RWPE2 (cell line): ENCODE data around the gene SPDYE1.
"Not testable (repeated sequence)": the region's sequence is repeated elsewhere in the genome, so short reads cannot be mapped to it uniquely, and the experiment has no call there.

Source experiments
- ATAC-seq: fragments of 200-7000 bp; cut with Tn5 transposase; 3 replicates; pipeline ENCODE4 v1.9.1; 2021; ENCODE audit warnings: low read depth
- DNase-seq: peaks from one replicate; pipeline ENCODE4 v3.0.0-alpha.2; 2020; ENCODE audit warnings: low spot score
- H3K27ac ChIP-seq: fragments of 450-650 bp; 2 replicates; pipeline ENCODE4 v1.5.1; 2017; ENCODE audit warnings: mild to moderate bottlenecking; ENCODE audit not compliant: poor library complexity, severe bottlenecking
- H3K27me3 ChIP-seq: fragments of 250-450 bp; sonication (Bioruptor Pico); 2 replicates; pipeline ENCODE4 v1.5.1; 2021; ENCODE audit warnings: mild to moderate bottlenecking, moderate library complexity; ENCODE audit not compliant: insufficient read depth, poor library complexity, severe bottlenecking
- H3K36me3 ChIP-seq: fragments of 250-450 bp; sonication (Bioruptor Pico); 2 replicates; pipeline ENCODE4 v1.5.1; 2020; ENCODE audit warnings: low read depth, mild to moderate bottlenecking, moderate library complexity
- H3K4me1 ChIP-seq: fragments of 250-450 bp; sonication (Bioruptor Pico); 2 replicates; pipeline ENCODE4 v1.5.1; 2021; ENCODE audit warnings: mild to moderate bottlenecking, moderate library complexity; ENCODE audit not compliant: insufficient read depth, poor library complexity, severe bottlenecking
- H3K4me3 ChIP-seq: fragments of 250-450 bp; sonication (Bioruptor Pico); 2 replicates; pipeline ENCODE4 v1.5.1; 2021; ENCODE audit warnings: mild to moderate bottlenecking, moderate library complexity; ENCODE audit not compliant: severe bottlenecking
- H3K9me3 ChIP-seq: fragments of 250-450 bp; sonication (Bioruptor Pico); 2 replicates; pipeline ENCODE4 v1.5.1; 2021; ENCODE audit warnings: mild to moderate bottlenecking, moderate library complexity; ENCODE audit not compliant: severe bottlenecking

SPDYE1 gene

GRCh38 chr7:44032031-44032430 is 34.3 kb downstream of the SPDYE1 start:
- H3K27ac ChIP-seq, H3K9me3 ChIP-seq, DNase-seq, ATAC-seq, H3K4me1 ChIP-seq, H3K36me3 ChIP-seq, H3K27me3 ChIP-seq, H3K4me3 ChIP-seq: not testable (repeated sequence)

- not testable (repeated sequence) for ATAC-seq, H3K36me3 ChIP-seq, H3K27ac ChIP-seq, H3K27me3 ChIP-seq, DNase-seq, H3K9me3 ChIP-seq, H3K4me3 ChIP-seq, H3K4me1 ChIP-seq
Measured at GRCh38 chr7:44033971-44034844, 36.5 kb downstream of the SPDYE1 start.

- not testable (repeated sequence) for H3K4me1 ChIP-seq, H3K27me3 ChIP-seq, H3K36me3 ChIP-seq, DNase-seq, H3K4me3 ChIP-seq, H3K9me3 ChIP-seq, H3K27ac ChIP-seq
- ATAC-seq = peak; percentile 69
Measured at GRCh38 chr7:44036364-44036763, 38.7 kb downstream of the SPDYE1 start.

GRCh38 chr7:44037951-44038350 is 40.3 kb downstream of the SPDYE1 start:
- H3K27me3 ChIP-seq, ATAC-seq, H3K4me1 ChIP-seq, H3K27ac ChIP-seq, H3K36me3 ChIP-seq, DNase-seq, H3K9me3 ChIP-seq, H3K4me3 ChIP-seq: not testable (repeated sequence)

- not testable (repeated sequence) for ATAC-seq, H3K9me3 ChIP-seq, H3K36me3 ChIP-seq, H3K4me1 ChIP-seq, H3K4me3 ChIP-seq, H3K27ac ChIP-seq, H3K27me3 ChIP-seq, DNase-seq
Measured at GRCh38 chr7:44038553-44038952, 40.9 kb downstream of the SPDYE1 start.

- not testable (repeated sequence) for H3K36me3 ChIP-seq, H3K9me3 ChIP-seq, H3K27ac ChIP-seq, H3K4me1 ChIP-seq, H3K27me3 ChIP-seq
- ATAC-seq (peak; percentile 73), DNase-seq (peak; percentile 92)
- peak overlapping the region; percentile 16 for H3K4me3 ChIP-seq
Measured at GRCh38 chr7:44038961-44039558, 41.4 kb downstream of the SPDYE1 start.

- not testable (repeated sequence) for H3K4me3 ChIP-seq, DNase-seq, H3K27me3 ChIP-seq, H3K4me1 ChIP-seq, ATAC-seq, H3K27ac ChIP-seq, H3K9me3 ChIP-seq, H3K36me3 ChIP-seq
Measured at GRCh38 chr7:44039800-44040492, 42.2 kb downstream of the SPDYE1 start.

GRCh38 chr7:44040493-44040891 is 42.8 kb downstream of the SPDYE1 start:
- peak; percentile 4; the same call in 1 of the 3 replicates for ATAC-seq
- not testable (repeated sequence) for H3K9me3 ChIP-seq, H3K4me3 ChIP-seq, H3K36me3 ChIP-seq, DNase-seq, H3K4me1 ChIP-seq, H3K27me3 ChIP-seq, H3K27ac ChIP-seq
